ENCODE results near the gene MAP6.

GRCh38 chr11:75560644-75561043, 108.2 kb downstream of the MAP6 start:
- TF ChIP-seq CTCF (IDR thresholded peaks at IDR 0.05; ENCODE audit: insufficient read depth, low read length, poor library complexity, severe bottlenecking) = no peak
- no peak for TF ChIP-seq EZH2phosphoT487 (conservative IDR thresholded peaks at IDR 0.05; ENCODE audit: low read length)

All from SU-DHL-6 (cell line).